ENCODE data around the gene C6orf47.
"Not testable (repeated sequence)": the region's sequence is repeated elsewhere in the genome, so short reads cannot be mapped to it uniquely, and the experiment has no call there.

The C6orf47 gene

DNA sequence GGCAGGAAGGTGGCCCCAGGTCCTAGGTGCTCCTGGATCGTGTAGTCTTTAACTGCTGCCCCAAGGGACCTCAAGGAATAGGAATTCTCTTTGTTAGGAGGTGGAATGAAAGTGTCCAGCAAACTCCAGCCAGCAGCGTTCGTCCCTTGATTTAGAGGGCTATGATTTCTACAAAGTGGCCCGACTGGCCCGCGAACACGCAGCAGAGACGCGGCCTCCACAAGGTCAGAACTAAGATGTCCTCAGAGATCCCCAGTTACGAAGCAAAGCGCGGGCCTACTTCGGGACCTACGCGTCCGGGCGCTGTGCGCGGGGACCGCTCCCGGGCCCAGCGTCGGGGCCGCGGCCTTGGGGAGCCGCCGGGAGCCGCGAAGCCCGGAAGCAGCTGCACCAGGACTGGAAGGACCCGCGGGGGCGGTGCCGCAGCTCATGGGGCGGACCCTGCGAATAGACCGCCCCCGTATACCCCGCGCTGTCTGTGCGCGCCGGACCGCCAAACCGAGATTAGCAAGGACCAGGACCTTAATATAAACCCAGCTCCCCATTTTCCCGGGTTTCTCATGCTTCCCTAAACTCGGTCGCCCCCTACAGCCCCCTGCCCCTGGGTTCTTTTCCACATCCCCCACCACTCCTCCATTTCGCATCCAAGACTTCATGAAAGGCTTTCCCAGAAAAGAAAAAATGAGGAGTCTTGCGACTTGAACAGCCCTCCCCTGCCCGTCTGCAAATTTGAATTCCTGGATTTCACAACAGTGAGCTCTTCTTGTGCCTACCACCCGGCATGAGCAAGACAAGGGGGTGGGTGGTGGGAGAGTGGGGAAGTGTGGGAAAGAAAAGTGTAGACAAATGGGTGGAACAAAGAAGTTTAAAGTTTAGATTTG lies at the start of gene C6orf47:
Gene C6orf47 (minus strand): TSS at position 398 of the 881 bp plus-strand sequence. CDS start 831 bp downstream, outside the sequence.
- peak; percentile 82 for DNase-seq

DNA sequence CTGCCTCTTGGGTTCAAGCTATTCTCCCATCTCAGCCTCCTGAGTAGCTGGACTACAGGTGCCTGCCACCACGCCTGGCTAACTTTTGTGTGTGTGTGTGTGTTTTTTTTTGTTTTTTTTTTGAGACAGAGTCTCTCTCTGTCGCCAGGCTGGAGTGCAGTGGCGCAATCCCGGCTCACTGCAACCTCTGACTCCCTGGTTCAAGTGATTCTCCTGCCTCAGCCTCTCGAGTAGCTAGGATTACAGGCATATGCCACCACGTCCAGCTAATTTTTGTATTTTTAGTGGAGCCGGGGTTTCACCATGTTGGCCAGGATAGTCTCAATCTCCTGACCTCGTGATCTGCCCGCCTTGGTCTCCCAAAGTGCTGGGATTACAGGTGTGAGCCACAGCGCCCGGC lies 48.6 kb upstream of the C6orf47 start:
- not testable (repeated sequence) for DNase-seq

GRCh38 chr6:31708224-31708623 lies 47.6 kb upstream of the C6orf47 start:
- DNase-seq, result no peak

GRCh38 chr6:31707701-31708100 lies 47.1 kb upstream of the C6orf47 start:
- DNase-seq, result no peak

GRCh38 chr6:31706599-31706998 lies 46.0 kb upstream of the C6orf47 start, which contains the start of gene LY6G6F:
TSS of gene LY6G6F (plus strand) at chr6:31706866. CDS start at chr6:31706907, 41 bp downstream.
- no peak for DNase-seq

GRCh38 chr6:31705931-31706330 lies 45.4 kb upstream of the C6orf47 start:
- DNase-seq, result no peak

- DNase-seq, result peak; percentile 99
Observed at GRCh38 chr6:31702819-31703716, 42.5 kb upstream of the C6orf47 start, which contains the start of gene ABHD16A. TSS of gene ABHD16A (minus strand) at chr6:31703324. CDS start at chr6:31703281, 43 bp downstream.

GRCh38 chr6:31702405-31702818 lies 41.8 kb upstream of the C6orf47 start:
- no peak for DNase-seq

DNA sequence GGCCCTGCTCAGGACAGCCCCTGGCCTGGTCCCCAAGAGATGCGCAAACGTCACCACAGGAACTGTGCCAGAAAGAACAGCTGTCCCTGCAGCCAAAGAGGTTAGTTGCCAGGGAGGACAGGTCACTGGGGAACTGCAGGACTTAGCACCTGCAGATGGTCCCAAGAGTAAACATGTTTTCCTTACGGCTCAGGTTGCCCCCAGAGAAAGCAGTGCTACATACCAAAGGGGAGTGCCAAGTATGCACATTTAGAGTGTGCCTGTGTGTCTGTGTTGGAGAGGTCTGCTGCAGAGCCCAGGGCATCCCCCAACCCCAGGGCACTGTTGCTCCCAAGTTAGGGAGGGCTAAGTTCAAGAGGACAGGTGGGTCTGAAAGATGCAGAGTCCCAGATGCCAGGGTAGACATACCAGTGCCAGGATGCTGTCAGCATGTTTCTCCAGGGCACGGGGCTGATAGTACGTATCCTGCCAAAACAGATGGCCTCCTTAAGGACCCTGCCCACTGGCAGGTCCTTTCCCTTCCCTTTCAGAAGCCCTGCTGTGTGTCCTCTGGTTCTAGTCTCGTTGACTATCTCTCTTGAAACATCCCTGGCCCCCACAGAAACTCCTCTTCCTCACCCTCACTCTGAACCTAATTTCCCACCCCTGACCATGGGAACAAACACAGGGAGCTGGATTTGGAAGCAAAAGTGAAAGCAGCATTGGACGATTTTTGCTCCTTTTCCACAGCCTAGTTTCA lies 41.3 kb upstream of the C6orf47 start:
- DNase-seq, result no peak

GRCh38 chr6:31700740-31701401 lies 40.3 kb upstream of the C6orf47 start:
- DNase-seq, result no peak

DNA sequence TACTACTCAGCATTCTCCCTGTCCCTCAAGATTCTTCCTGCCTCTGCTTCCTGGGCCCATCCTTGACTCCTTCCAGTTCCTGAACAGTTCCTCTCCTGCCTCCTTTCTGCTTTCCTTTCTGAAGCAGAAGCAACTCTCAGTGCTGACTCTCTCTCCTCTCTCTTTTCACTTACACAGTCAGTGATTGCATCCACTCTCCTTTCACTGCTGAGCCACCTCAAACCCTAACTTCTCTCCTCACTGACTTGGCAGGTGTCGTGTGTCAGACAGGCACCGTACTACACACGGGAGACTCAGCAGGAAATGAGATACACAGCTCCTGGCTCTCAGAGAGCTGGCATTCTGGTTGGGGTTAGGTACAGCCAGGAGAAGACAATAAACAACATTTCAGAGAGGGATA lies 37.0 kb upstream of the C6orf47 start:
- no peak for DNase-seq

DNA sequence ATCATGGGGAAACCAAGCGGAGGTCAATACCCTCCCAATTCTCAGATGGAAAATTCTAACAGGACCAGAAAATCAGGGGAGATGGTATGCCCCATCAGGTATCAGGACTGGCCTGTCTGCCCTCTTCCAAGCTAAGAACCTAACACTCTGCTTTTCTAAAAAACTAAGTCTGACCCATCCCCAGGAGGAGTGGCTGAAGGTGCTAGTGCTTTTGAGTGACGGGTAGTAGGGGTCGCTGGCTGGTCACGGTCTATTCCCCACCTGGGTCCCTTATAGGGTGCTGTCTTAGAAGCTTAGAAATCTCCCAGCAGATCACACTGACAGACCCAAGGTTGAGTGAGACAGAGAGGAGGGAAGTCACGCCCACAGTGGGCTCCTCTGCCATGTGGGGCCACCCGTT lies 33.0 kb upstream of the C6orf47 start:
- no peak for DNase-seq

GRCh38 chr6:31692886-31693285 lies 32.3 kb upstream of the C6orf47 start:
- DNase-seq, result no peak

DNA sequence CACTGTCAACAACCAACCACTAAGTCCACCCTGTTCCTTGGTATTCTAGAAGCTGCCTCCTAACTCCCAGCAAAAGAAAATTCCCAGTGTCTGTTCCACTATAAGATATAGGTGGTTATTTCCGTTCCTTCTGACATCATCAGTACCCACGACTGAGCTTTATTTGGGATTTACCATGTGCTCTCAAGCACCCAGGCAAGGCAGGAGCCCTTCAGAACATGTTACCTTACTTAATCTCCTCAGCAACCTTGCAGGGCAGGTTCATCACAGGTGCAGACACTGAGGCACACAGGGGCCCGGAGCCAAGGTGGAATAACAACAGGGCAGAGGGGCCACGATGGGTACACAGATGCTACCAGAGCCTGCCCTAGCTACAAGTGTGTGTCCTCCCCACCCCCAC lies 31.8 kb upstream of the C6orf47 start:
- no peak for DNase-seq

DNA sequence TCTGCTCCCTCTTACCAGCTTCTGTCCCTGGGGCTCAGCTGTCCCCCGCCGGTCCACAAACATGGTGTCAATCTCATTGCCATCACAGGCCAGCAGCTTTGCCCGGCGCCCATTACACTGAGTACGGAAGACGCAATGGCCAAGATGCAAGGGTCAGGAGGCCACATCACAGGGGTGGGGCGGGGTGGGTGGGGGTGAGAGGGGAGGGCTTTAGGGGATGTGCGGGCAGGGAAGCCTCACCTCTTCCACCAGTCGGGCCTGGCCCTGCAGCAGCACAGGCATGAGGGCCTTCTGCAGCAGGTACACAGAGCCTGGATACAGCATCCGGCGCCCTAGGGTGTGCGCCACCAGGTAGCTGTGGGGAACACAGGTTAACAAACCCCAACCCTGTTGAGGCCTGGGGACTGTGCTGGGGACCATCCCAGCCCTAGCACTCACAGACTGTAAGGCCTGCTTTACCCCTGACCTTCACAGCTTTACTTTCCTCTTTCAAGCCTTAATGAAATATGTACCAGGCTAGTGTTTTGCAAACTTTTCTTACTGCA lies 31.1 kb upstream of the C6orf47 start:
- no peak for DNase-seq

- DNase-seq, result no peak
Observed at GRCh38 chr6:31691078-31691463, 30.5 kb upstream of the C6orf47 start.

DNA sequence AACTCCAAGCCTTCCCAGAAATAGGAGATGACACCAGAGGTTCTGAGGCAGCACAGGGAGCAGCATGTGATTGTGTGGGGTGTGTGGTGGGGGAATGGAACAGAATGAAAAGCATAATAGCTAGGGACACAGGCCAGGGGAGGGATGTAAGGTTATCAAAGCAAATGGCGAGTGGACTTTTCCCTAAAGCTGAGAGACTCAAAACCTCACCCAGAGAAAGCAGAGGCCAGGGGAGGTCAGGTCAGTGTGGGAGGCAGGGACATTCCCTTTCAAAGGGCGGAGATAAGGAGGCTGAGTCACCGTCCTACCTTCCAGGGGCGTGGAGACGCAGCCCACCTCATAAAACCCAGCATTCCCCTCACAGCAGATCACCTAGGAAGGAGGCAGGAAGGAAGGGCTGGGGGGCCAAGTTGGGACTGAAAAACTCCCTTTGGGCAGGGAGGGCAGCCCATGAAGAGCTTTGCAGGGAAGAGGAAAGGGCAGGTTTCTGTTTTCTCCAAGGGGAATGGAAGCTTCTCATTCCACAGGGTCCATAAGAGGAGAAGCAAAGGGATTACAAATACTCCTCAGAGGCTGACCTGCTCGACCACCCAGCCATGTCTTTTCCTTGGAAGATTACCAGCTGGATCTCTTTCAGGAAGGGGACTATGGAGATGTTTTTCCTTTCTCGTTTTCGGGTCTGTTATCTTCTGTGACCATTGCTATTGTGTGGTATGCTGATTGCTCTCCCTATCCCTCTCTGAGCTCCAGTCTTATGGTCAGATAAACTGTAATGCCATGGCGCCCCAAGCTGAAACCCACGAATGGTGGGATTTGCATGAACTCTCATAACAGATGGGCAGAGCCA lies 29.9 kb upstream of the C6orf47 start:
- no peak for DNase-seq

DNA sequence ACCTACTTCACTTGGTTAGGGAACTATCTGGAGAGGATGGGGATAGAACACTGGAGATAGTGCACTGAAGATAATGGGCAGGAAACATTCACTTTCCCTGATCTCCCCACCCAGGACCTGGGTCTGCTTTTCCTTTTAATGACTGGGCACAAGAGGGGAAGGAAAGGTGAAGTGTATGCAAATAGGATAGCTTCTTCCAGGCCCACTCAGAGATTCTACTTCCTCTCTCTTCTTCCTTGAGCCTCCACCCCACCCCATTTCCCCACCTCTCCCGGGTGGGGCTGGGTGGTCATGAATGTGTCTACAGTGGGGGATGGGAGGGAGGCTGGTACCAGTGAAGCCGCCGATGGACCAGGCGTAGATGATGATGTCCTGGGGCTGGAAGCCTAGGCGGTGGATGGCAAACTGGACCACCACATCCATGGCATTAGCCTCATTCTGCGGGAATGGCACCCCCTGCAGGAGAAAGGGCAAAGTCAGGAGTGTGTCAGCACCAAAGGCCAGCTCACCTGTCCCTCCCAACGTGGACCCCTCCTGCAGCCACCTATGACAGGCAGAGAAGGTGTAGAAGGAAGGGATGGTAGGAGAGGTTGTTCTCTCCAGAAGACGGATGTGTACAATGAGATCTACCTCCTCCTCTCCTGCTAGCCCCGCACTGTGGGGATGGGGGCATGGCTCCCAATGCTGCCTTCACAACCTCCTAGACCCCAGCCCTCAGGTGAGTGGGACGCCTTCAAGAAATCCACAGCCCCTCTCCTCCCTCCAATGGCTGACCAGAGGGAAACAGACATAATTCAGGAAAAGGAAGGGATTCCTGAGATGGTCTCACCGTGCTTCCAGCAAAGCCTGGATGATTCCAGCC lies 28.9 kb upstream of the C6orf47 start:
- DNase-seq, result no peak

GRCh38 chr6:31687860-31688693 lies 27.5 kb upstream of the C6orf47 start:
- no peak for DNase-seq

Data from fibroblast of skin of right biceps (primary cell).